H1 (cell line): ENCODE data around the gene DRAM1. TPM values are rescaled to one million over a fixed set of nuclear protein-coding genes. Genes with fewer than 3 reads are reported as not detected.

Experiments
- CBX5 ChIP-seq: fragments of 300-800, 300-1000 bp; sonication (generic); IDR thresholded peaks from 2 replicates; pipeline ENCODE4 v1.7.1; 2016; ENCODE audit warnings: antibody characterized with exemption, low read length, low read depth
- CHD7 ChIP-seq: fragments of 300-600 bp; sonication (generic); IDR thresholded peaks from 2 replicates; pipeline ENCODE4 v1.7.1; 2012; ENCODE audit warnings: low read length, moderate library complexity, mild to moderate bottlenecking, inconsistent platforms; ENCODE audit not compliant: insufficient replicate concordance
- CTCF ChIP-seq, 3 experiments: IDR thresholded peaks; 1 replicate in 2 of 3; 2 replicates in 1 of 3; pipeline versions ENCODE4 v1.5.1 to v1.6.1; 2011; ENCODE audit warnings: low read length in 3 of 3, mild to moderate bottlenecking in 3 of 3, inconsistent platforms in 2 of 3, low read depth in 1 of 3, moderate library complexity in 1 of 3; ENCODE audit not compliant: insufficient read depth in 1 of 3; ENCODE audit errors: control extremely low read depth in 1 of 3
- NRF1 ChIP-seq: IDR thresholded peaks from 2 replicates; pipeline ENCODE4 v1.6.1; 2011; ENCODE audit warnings: mild to moderate bottlenecking, low read depth, low read length, improper control_type of control experiment
- PHF8 ChIP-seq: fragments of 200-600 bp; sonication (generic); conservative IDR thresholded peaks from 2 replicates; pipeline ENCODE4 v1.7.1; 2012; ENCODE audit warnings: low read depth, mild to moderate bottlenecking, inconsistent platforms, low read length, moderate library complexity
- POLR2AphosphoS5 ChIP-seq: IDR thresholded peaks from 2 replicates; pipeline ENCODE4 v1.6.1; 2011; ENCODE audit warnings: low read depth, low read length
- RBBP5 ChIP-seq: IDR thresholded peaks from 2 replicates; pipeline ENCODE4 v1.7.1; 2012; ENCODE audit warnings: low read depth, mild to moderate bottlenecking, inconsistent platforms, low read length, moderate library complexity, borderline replicate concordance
- TCF12 ChIP-seq: IDR thresholded peaks from 2 replicates; pipeline ENCODE4 v1.6.1; 2011; ENCODE audit warnings: low read depth, mild to moderate bottlenecking, low read length
- polyA plus RNA-seq, 7 experiments: library from polyadenylated mRNA; depleted of rRNA in 3 of 7; stranded (reverse) in 5 of 7; unstranded in 2 of 7; fragments of >200 nt in 5 of 7; fragments of 200-250 nt in 2 of 7; gene quantifications; 1 replicate in 5 of 7; 2 replicates in 1 of 7; 4 replicates in 1 of 7; pipeline versions ENCODE4 v1.2.1 to v1.2.3, GENCODE V29; 2011 to 2013; ENCODE audit warnings: missing spikeins in 2 of 7, mixed read lengths in 2 of 7
- total RNA-seq: library from RNA; stranded (reverse); fragmentation: NEBNext Ultra II Directional; extraction: Animal tissue kit (Norgen Biotek cat#: 25700); gene quantifications from 2 replicates; pipeline ENCODE4 v1.2.1, GENCODE V29; 2021

DRAM1 gene
- total and polyA plus RNA-seq, 2 of the 8 experiments (the other 6 are each of a cell fraction or from before 2014, with no cell fraction given) = 4.6 to 6.2 TPM

- TF ChIP-seq CHD7 (no peak), POLR2AphosphoS5 (no peak), CTCF (IDR thresholded peaks at IDR 0.05; ENCODE audit: control extremely low read depth in 1 of 3, insufficient read depth in 1 of 3, low read depth in 1 of 3, low read length in 3 of 3) (no peak), PHF8 (no peak), RBBP5 (no peak), CBX5 (no peak), TCF12 (no peak), NRF1 (no peak)
Observed at GRCh38 chr12:101866615-101867373, 10.6 kb upstream of the DRAM1 start (continued).
